Adrenal gland (tissue), 12 donors: Measurements from ENCODE around the gene TEX36. TPM values are rescaled to one million over a fixed set of nuclear protein-coding genes. Genes with fewer than 3 reads are reported as not detected.

Experiments used
- DNase-seq, 7 donors: peaks; one replicate each; pipeline ENCODE4 v3.0.0-alpha.2; 2019 to 2020
- H3K27ac ChIP-seq, 5 donors: fragments of 200-600 bp; sonication (generic) in 4 of 5; 1 replicate in 3 of 5; 2 replicates in 2 of 5; pipeline versions ENCODE4 v1.5.1 to v1.8.0; 2016 to 2020; ENCODE audit warnings: mild to moderate bottlenecking in 1 of 5
- H3K27me3 ChIP-seq: fragments of 200-600 bp; 2 replicates; pipeline ENCODE4 v1.8.0; 2021
- H3K36me3 ChIP-seq, 2 donors: fragments of 200-600 bp; replicated peaks in 1 of 2; 1 replicate in 1 of 2; 2 replicates in 1 of 2; pipeline versions ENCODE4 v1.5.1 to v1.8.0; 2018 to 2022
- H3K4me1 ChIP-seq, 2 donors: fragments of 200-600 bp; replicated peaks in 1 of 2; 1 replicate in 1 of 2; 2 replicates in 1 of 2; pipeline versions ENCODE4 v1.5.1 to v1.8.0; 2018 to 2021
- H3K4me3 ChIP-seq, 4 donors: fragments of 200-600 bp; sonication (generic) in 3 of 4; one replicate each; pipeline ENCODE4 v1.5.1; 2016 to 2018
- H3K9me3 ChIP-seq, 3 donors: fragments of 200-600 bp; sonication (generic) in 1 of 3; replicated peaks in 1 of 3; 1 replicate in 2 of 3; 2 replicates in 1 of 3; pipeline versions ENCODE4 v1.5.1 to v1.8.0; 2016 to 2021
- POLR2A ChIP-seq, 2 donors: fragments of 450-650 bp; IDR thresholded peaks; one replicate each; pipeline ENCODE4 v1.6.1; 2017; ENCODE audit warnings: antibody characterized with exemption in 2 of 2, mild to moderate bottlenecking in 2 of 2, moderate library complexity in 1 of 2
- WGBS, 4 donors: extraction: QIAGEN DNeasy Blood & Tissue Kit in 2 of 4; methylation state at CpG; one replicate each; pipeline versions ENCODE4 v1.1.5 to v1.1.7; 2013 to 2017; 5-methylcytosine and 5-hydroxymethylcytosine counted together
- intact Hi-C, 2 donors: fragments of 100-400 bp; cut with DNase I; formaldehyde crosslinking; loops; one replicate each; pipeline versions ENCODE4 v1.14.1 to v1.15.0; 2022 to 2023
- polyA plus RNA-seq, 3 donors: library from polyadenylated mRNA; stranded (reverse); fragments of 200-250 nt in 2 of 3; fragments of 350-450 nt in 1 of 3; fragmentation: Illumina TruSeq in 1 of 3; extraction: RNeasy Lipid Tissue Mini Kit (QIAGEN cat#74804) in 1 of 3; gene quantifications; one replicate each; pipeline ENCODE4 v1.2.3, GENCODE V29; 2013 to 2014
- total RNA-seq, 9 donors: library from RNA; depleted of rRNA in 4 of 9; stranded (reverse); fragments of >200 nt in 4 of 9; fragments of 120-200 nt in 1 of 9; fragmentation: NEBNext Ultra II Directional in 1 of 9; extraction: Animal tissue kit (Norgen Biotek cat#: 25700) in 1 of 9; gene quantifications; one replicate each; pipeline versions ENCODE4 v1.1.0 to v1.2.4, GENCODE V29; 2013 to 2023
- TF ChIP-seq, protein P1 (sequence below), 6 experiments: fragments of 450-650 bp in 4 of 6; fragments of 200-600 bp in 2 of 6; sonication (generic) in 1 of 6; IDR thresholded peaks; 1 replicate in 5 of 6; 2 replicates in 1 of 6; pipeline versions ENCODE4 v1.5.1 to v1.8.0; 2016 to 2021; ENCODE audit warnings: antibody characterized with exemption in 6 of 6, mild to moderate bottlenecking in 2 of 6, moderate library complexity in 1 of 6
- donor health status: healthy with polysubstance abuse.
- donor health status: Bipolar disorder and iron deficiency.
- donor health status: DM: yes; HTN: yes; CAD: no.
- donor health status: DM: no; HTN: no; CAD: no.
- donor health status: DM: no; HTN: no; CAD: no.
- donor health status: DM: yes; HTN: yes; CAD: no.

Gene TEX36
- total and polyA plus RNA-seq, 12 donors = not detected

DNA sequence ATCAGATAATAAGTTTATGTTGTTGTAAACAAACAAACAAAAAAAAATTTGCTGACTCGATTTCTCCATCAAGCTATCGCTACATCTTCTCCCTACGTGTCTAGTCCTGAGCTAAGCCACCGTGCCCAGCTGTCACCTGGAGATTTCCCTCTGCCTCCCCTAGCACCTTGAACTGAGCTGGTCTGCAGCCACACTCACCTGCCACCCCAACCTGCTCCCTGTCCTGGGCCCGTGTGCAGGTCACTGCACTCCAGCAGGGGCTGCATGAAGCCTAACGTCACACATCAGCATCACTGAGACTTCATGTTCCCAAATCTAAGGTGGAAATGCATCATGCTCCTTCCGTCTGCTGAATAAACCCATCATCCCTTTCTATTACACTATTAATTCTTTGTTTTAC, 44.4 kb downstream of the TEX36 start:
- no peak for DNase-seq
- no peaks in the 10 kb centered on the region for H3K36me3 ChIP-seq

DNA sequence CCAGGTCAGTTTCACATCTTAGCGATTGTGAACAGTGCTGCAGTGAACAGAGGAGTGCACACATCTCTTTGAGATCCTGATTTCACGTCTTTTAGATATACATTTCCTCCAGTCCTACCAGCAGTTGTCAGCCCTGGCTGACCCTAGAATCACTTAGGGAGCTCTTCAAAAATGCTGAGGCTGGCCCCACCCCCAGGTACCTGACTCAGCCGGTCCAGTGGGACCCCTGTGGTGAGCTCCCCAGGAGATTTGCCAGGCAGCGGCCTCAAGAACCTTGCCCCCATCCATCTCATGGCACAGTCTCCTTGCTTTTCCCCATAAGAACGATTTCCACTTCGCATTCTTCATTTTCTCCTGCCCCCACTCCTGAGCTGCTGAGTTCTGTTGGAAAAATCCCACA, 45.5 kb downstream of the TEX36 start:
- 62 to 68% (median 64%) methylated on average over 6 of the region's 6 CpGs for WGBS, 4 donors
- no peak for TF ChIP-seq POLR2A (IDR thresholded peaks at IDR 0.05)
- TF ChIP-seq, protein P1, sequence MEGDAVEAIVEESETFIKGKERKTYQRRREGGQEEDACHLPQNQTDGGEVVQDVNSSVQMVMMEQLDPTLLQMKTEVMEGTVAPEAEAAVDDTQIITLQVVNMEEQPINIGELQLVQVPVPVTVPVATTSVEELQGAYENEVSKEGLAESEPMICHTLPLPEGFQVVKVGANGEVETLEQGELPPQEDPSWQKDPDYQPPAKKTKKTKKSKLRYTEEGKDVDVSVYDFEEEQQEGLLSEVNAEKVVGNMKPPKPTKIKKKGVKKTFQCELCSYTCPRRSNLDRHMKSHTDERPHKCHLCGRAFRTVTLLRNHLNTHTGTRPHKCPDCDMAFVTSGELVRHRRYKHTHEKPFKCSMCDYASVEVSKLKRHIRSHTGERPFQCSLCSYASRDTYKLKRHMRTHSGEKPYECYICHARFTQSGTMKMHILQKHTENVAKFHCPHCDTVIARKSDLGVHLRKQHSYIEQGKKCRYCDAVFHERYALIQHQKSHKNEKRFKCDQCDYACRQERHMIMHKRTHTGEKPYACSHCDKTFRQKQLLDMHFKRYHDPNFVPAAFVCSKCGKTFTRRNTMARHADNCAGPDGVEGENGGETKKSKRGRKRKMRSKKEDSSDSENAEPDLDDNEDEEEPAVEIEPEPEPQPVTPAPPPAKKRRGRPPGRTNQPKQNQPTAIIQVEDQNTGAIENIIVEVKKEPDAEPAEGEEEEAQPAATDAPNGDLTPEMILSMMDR (IDR thresholded peaks at IDR 0.05) = no peak
- DNase-seq = no peak

More for the DNA sequence above, 44.4 kb downstream of the TEX36 start:
- no peak overlapping the region for H3K27ac ChIP-seq
- H3K9me3 ChIP-seq = no peaks in the 10 kb centered on the region
- H3K4me1 ChIP-seq = no peaks in the 10 kb centered on the region
- peaks cover 3% of the 10 kb centered on the region for H3K27me3 ChIP-seq
- TF ChIP-seq, protein P1 (IDR thresholded peaks at IDR 0.05) = no peak
- no peak for TF ChIP-seq POLR2A (IDR thresholded peaks at IDR 0.05)
- H3K4me3 ChIP-seq = no peak overlapping the region
- WGBS, 4 donors = 67 to 72% (median 68%) methylated on average over 7 of the region's 7 CpGs
- intact Hi-C loops = no loop called here

DNA sequence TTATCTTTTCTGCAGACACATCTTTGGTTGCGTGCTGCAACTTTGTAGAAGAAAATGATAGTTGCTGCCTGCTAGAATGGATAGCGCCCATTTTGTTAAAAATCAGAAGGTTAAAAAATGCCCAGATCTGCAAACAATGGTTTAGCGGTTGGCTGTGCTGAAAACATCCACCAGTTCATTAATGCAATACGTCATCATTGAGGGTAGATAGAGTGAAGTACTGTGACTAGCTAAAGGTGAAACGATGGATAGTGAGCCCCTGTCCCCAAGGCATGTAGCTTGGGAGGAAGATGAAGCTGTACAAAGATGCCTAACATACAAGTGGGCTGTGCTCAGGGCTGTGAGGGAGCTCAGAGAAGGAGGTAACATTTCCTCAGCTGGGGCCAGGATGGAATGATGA, 48.4 kb downstream of the TEX36 start:
- Histone ChIP-seq H3K36me3 (no peaks in the 10 kb centered on the region), H3K27me3 (peaks cover 3% of the 10 kb centered on the region), H3K4me1 (no peaks in the 10 kb centered on the region), H3K4me3 (no peak overlapping the region), H3K27ac (no peak overlapping the region), H3K9me3 (no peaks in the 10 kb centered on the region)
- WGBS, 4 donors = 75 to 83% (median 80%) methylated on average over 5 of the region's 5 CpGs
- TF ChIP-seq POLR2A (IDR thresholded peaks at IDR 0.05) = no peak
- TF ChIP-seq, protein P1 (IDR thresholded peaks at IDR 0.05) = no peak
- no peak for DNase-seq
- intact Hi-C loops = no loop called here

More for the DNA sequence above, 45.5 kb downstream of the TEX36 start:
- Histone ChIP-seq H3K27ac (no peak overlapping the region), H3K36me3 (no peaks in the 10 kb centered on the region), H3K9me3 (no peaks in the 10 kb centered on the region), H3K4me3 (no peak overlapping the region), H3K27me3 (peaks cover 3% of the 10 kb centered on the region), H3K4me1 (no peaks in the 10 kb centered on the region)
- intact Hi-C loops = no loop called here

DNA sequence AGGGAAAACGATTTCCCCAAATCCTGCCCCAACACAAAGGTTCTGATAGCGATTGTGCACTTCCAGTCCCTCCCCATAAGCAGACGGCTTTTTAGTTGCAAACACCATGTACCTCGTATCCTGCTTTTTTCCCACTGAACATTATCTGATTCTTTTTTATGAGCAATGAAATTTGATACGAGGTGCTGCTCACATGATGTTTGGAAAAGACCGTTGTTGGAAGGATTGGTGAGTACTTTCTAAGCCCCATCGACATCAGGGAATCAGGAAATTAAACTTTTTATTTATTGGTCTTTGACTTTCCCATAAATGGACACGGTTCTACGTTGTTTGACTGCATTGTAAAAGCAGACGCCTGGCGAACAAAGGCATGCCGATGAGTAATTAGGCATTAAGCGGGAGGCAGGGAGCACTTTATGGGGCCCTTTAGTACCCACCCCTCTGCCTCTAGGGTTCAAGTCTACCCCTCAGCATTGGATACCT, 49.4 kb downstream of the TEX36 start:
- Histone ChIP-seq H3K4me3 (no peak overlapping the region), H3K9me3 (no peaks in the 10 kb centered on the region), H3K27ac (no peak overlapping the region), H3K4me1 (no peaks in the 10 kb centered on the region), H3K36me3 (no peaks in the 10 kb centered on the region), H3K27me3 (peaks cover 3% of the 10 kb centered on the region)
- intact Hi-C loops = no loop called here
- TF ChIP-seq, protein P1 (IDR thresholded peaks at IDR 0.05) = no peak
- TF ChIP-seq POLR2A (IDR thresholded peaks at IDR 0.05) = no peak
- 69 to 76% (median 69%) methylated on average over 13 of the region's 13 CpGs for WGBS, 4 donors
- DNase-seq = no peak
